T-cell (primary cell): Measurements from ENCODE around the gene OR5H6. TPM values are rescaled to one million over a fixed set of nuclear protein-coding genes. Genes with fewer than 3 reads are reported as not detected.

Experiments
- ATAC-seq, 4 experiments: fragments of 200-7000 bp in 3 of 4; fragments of 150-1000 bp in 1 of 4; cut with Tn5 transposase; replicated peaks in 1 of 4; 1 replicate in 3 of 4; 2 replicates in 1 of 4; pipeline ENCODE4 v1.10.0; 2021; ENCODE audit warnings: moderate library complexity in 3 of 4, mild to moderate bottlenecking in 2 of 4, moderate number of reproducible peaks in 1 of 4
- CTCF ChIA-PET, 2 donors: fragments of 300-600 bp; sonication (Branson Sonifier 250); formaldehyde crosslinking; loops; one replicate each; lab custom pipeline; 2022; ENCODE audit warnings: antibody characterized with exemption in 2 of 2; lab: Charles Lee
- POLR2A ChIA-PET, 2 donors: fragments of 300-600 bp; sonication (Branson Sonifier 250); formaldehyde crosslinking; loops; one replicate each; lab custom pipeline; 2022; ENCODE audit warnings: antibody characterized with exemption in 2 of 2; lab: Charles Lee
- DNase-seq, 35 experiments: peaks; one replicate each; pipeline versions ENCODE4 v3.0.0 to v3.0.0-alpha.2; 2013 to 2023
- H3K27ac ChIP-seq: one replicate; pipeline ENCODE4 v1.5.1; 2013; ENCODE audit warnings: low read length
- H3K27me3 ChIP-seq, 2 experiments: replicated peaks in 1 of 2; 1 replicate in 1 of 2; 2 replicates in 1 of 2; pipeline versions ENCODE4 v1.6.1 to v1.7.0; 2013; ENCODE audit warnings: low read length in 1 of 2, mixed read lengths in 1 of 2; ENCODE audit not compliant: control insufficient read depth in 2 of 2, insufficient read depth in 2 of 2; ENCODE audit errors: extremely low read depth in 1 of 2
- H3K36me3 ChIP-seq, 2 donors: 1 replicate in 1 of 2; 2 replicates in 1 of 2; pipeline versions ENCODE4 v1.6.1 to v1.7.0; 2013; ENCODE audit warnings: low read length in 1 of 2; ENCODE audit not compliant: control insufficient read depth in 2 of 2, insufficient read depth in 1 of 2; ENCODE audit errors: extremely low read depth in 1 of 2
- H3K4me1 ChIP-seq, 2 experiments: 1 replicate in 1 of 2; 2 replicates in 1 of 2; pipeline versions ENCODE4 v1.6.1 to v1.7.0; 2013; ENCODE audit warnings: low read length in 2 of 2, mixed read lengths in 1 of 2; ENCODE audit not compliant: insufficient read depth in 2 of 2, control insufficient read depth in 1 of 2; ENCODE audit errors: extremely low read depth in 1 of 2
- H3K4me3 ChIP-seq, 2 donors: 1 replicate in 1 of 2; 2 replicates in 1 of 2; pipeline versions ENCODE4 v1.5.1 to v1.7.0; 2013; ENCODE audit warnings: mild to moderate bottlenecking in 2 of 2, low read length in 1 of 2, moderate library complexity in 1 of 2; ENCODE audit not compliant: control insufficient read depth in 1 of 2; ENCODE audit errors: extremely low read depth in 1 of 2
- H3K9me3 ChIP-seq: 2 replicates; pipeline ENCODE4 v1.7.0; 2013
- H3K27ac Mint-ChIP-seq, 2 donors: one replicate each; pipeline ENCODE4 v1.8.0; 2020 to 2021; ENCODE audit warnings: mild to moderate bottlenecking in 2 of 2, mixed read lengths in 2 of 2
- H3K27me3 Mint-ChIP-seq, 2 donors: one replicate each; pipeline ENCODE4 v1.8.0; 2021 to 2022; ENCODE audit warnings: mixed read lengths in 2 of 2
- H3K36me3 Mint-ChIP-seq: one replicate; pipeline ENCODE4 v1.8.0; 2021; ENCODE audit warnings: mixed read lengths
- H3K4me1 Mint-ChIP-seq, 3 donors: one replicate each; pipeline ENCODE4 v1.8.0; 2020 to 2022; ENCODE audit warnings: mixed read lengths in 3 of 3, mild to moderate bottlenecking in 1 of 3
- H3K4me3 Mint-ChIP-seq, 3 donors: one replicate each; pipeline ENCODE4 v1.8.0; 2020 to 2022; ENCODE audit warnings: mild to moderate bottlenecking in 3 of 3, mixed read lengths in 3 of 3, moderate library complexity in 3 of 3
- H3K9me3 Mint-ChIP-seq, 3 donors: one replicate each; pipeline ENCODE4 v1.8.0; 2020 to 2022; ENCODE audit warnings: mixed read lengths in 3 of 3
- WGBS: methylation state at CpG from one replicate; pipeline ENCODE4 v1.1.5; 2013; ENCODE audit warnings: missing lambda C conversion rate; ENCODE audit not compliant: insufficient coverage; 5-methylcytosine and 5-hydroxymethylcytosine counted together
- total RNA-seq, 35 experiments: library from RNA in 6 of 35; stranded (reverse) in 6 of 35; fragments of 120-200 nt in 1 of 35; gene quantifications; one replicate each; pipeline versions ENCODE4 v1.2.1 to v1.2.4 and lab custom pipeline; 2013 to 2026

Gene OR5H6
- total RNA-seq, 5 donors from 2014 or later (not counting 1 experiment from before 2014, with no cell fraction given) = not detected

DNA sequence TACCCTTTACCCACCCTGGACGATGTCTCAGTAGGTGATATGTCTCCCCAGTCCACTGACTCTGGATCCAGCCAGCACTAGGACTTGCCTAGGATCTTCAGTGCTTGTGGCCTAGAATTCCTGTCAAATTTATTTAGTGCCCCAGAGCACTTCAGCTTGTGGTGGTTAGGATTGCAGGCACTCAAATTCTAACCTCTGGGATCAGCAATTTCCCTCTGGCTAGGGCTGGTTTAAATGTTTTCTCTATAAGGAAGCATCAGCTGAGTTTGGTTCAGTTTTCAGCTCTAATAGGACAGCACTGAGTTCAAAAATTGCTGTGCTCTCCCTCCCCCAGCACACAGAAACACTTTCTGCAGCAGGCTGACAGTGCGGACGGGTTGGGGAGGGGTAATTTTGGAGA, 8.1 kb downstream of the OR5H6 start:
- Mint-ChIP-seq H3K27me3 (peaks cover 3 to 8% of the 10 kb centered on the region in 2 donors), H3K36me3 (no peaks in the 10 kb centered on the region), H3K27ac (no peak overlapping the region), H3K4me1 (no peaks in the 10 kb centered on the region), H3K9me3 (peaks cover 11 to 24% (median 17%) of the 10 kb centered on the region in 3 donors), H3K4me3 (no peak overlapping the region)
- DNase-seq (no peak), ATAC-seq (no peak)
- H3K27ac ChIP-seq = no peak overlapping the region
- H3K4me3 ChIP-seq = no peak overlapping the region
- POLR2A ChIA-PET = no interaction called here
- H3K27me3 ChIP-seq = peaks cover 0 to 7% of the 10 kb centered on the region in 2 experiments
- WGBS = no CpG with 5 or more reads among the region's 3 CpGs
- H3K9me3 ChIP-seq = no peaks in the 10 kb centered on the region
- H3K36me3 ChIP-seq = no peaks in the 10 kb centered on the region
- CTCF ChIA-PET = no interaction called here
- no peaks in the 10 kb centered on the region for H3K4me1 ChIP-seq

- ATAC-seq (no peak), DNase-seq (no peak)
- ChIA-PET CTCF (no interaction called here), POLR2A (no interaction called here)
- H3K9me3 Mint-ChIP-seq = peaks cover 5 to 11% (median 11%) of the 10 kb centered on the region in 3 donors
- H3K4me1 Mint-ChIP-seq = peaks cover 2 to 5% (median 3%) of the 10 kb centered on the region in 3 donors
- H3K36me3 ChIP-seq = no peaks in the 10 kb centered on the region
- H3K4me1 ChIP-seq = no peaks in the 10 kb centered on the region
- H3K27ac Mint-ChIP-seq = no peak overlapping the region
- H3K27me3 ChIP-seq = peaks cover 0 to 7% of the 10 kb centered on the region in 2 experiments
- H3K4me3 Mint-ChIP-seq = no peak overlapping the region
- no peaks in the 10 kb centered on the region for H3K9me3 ChIP-seq
- WGBS = 81% methylated on average over 3 of the region's 3 CpGs
- H3K36me3 Mint-ChIP-seq = no peaks in the 10 kb centered on the region
- H3K27ac ChIP-seq = no peak overlapping the region
- no peak overlapping the region for H3K4me3 ChIP-seq
- peaks cover 3 to 8% of the 10 kb centered on the region in 2 donors for H3K27me3 Mint-ChIP-seq
These were observed 10.9 kb downstream of the OR5H6 start for GRCh38 chr3:98274914-98275313.

DNA sequence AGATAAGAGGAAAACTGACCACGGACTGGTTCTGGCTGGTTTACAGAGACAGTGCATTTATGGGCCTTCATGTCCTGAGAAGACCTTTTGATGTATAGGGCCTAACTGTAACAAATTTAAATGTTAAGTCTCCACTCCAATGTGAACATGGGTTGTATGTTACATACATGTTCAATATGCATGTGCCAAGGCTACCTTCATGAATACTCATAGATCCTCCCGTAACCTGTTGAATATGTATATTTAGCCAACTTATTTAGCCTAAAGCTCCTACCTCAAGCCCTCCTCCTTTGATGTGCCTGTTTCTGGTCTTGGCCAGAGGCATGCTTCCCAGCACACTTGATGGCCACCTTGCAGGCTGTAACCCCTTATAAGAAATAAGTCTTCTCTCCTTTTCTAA, 18.2 kb downstream of the OR5H6 start, which contains the start of gene OR5H2:
Gene OR5H2 (plus strand): TSS at position 301 of the 400 bp plus-strand sequence. CDS start 398 bp downstream, outside the sequence.
- H3K36me3 Mint-ChIP-seq = no peaks in the 10 kb centered on the region
- 80% methylated on average over 1 of the region's 2 CpGs for WGBS
- peaks cover 0 to 3% of the 10 kb centered on the region in 2 donors for H3K27me3 Mint-ChIP-seq

GRCh38 chr3:98290916-98291315, 26.9 kb downstream of the OR5H6 start:
- Histone ChIP-seq H3K36me3 (no peaks in the 10 kb centered on the region), H3K27me3 (peaks cover 0 to 15% of the 10 kb centered on the region in 2 experiments), H3K27ac (no peak overlapping the region), H3K9me3 (no peaks in the 10 kb centered on the region), H3K4me3 (no peak overlapping the region), H3K4me1 (no peaks in the 10 kb centered on the region)
- no peak overlapping the region for H3K4me3 Mint-ChIP-seq
- no CpG with 5 or more reads among the region's 1 CpG for WGBS
- CTCF ChIA-PET = no interaction called here
- peaks cover 11 to 20% of the 10 kb centered on the region in 2 donors for H3K27me3 Mint-ChIP-seq
- ATAC-seq = no peak
- POLR2A ChIA-PET = no interaction called here
- no peak overlapping the region for H3K27ac Mint-ChIP-seq
- H3K9me3 Mint-ChIP-seq = peaks cover 0 to 7% (median 3%) of the 10 kb centered on the region in 3 donors
- no peaks in the 10 kb centered on the region for H3K4me1 Mint-ChIP-seq
- H3K36me3 Mint-ChIP-seq = no peaks in the 10 kb centered on the region
- no peak for DNase-seq

More for the DNA sequence above, 18.2 kb downstream of the OR5H6 start, which contains the start of gene OR5H2:
- Histone ChIP-seq H3K27ac (no peak within 1 kb of the TSS), H3K4me1 (no peaks in the 10 kb centered on the region), H3K9me3 (no peaks in the 10 kb centered on the region), H3K36me3 (no peaks in the 10 kb centered on the region), H3K4me3 (no peak within 1 kb of the TSS), H3K27me3 (no peaks in the 10 kb centered on the region)
- no peak for ATAC-seq
- no peak within 1 kb of the TSS for H3K27ac Mint-ChIP-seq
- ChIA-PET POLR2A (no interaction called here), CTCF (no interaction called here)
- no peak within 1 kb of the TSS for H3K4me3 Mint-ChIP-seq
- H3K4me1 Mint-ChIP-seq = peaks cover 2 to 5% (median 3%) of the 10 kb centered on the region in 3 donors
- no peak for DNase-seq
- H3K9me3 Mint-ChIP-seq = no peaks in the 10 kb centered on the region

DNA sequence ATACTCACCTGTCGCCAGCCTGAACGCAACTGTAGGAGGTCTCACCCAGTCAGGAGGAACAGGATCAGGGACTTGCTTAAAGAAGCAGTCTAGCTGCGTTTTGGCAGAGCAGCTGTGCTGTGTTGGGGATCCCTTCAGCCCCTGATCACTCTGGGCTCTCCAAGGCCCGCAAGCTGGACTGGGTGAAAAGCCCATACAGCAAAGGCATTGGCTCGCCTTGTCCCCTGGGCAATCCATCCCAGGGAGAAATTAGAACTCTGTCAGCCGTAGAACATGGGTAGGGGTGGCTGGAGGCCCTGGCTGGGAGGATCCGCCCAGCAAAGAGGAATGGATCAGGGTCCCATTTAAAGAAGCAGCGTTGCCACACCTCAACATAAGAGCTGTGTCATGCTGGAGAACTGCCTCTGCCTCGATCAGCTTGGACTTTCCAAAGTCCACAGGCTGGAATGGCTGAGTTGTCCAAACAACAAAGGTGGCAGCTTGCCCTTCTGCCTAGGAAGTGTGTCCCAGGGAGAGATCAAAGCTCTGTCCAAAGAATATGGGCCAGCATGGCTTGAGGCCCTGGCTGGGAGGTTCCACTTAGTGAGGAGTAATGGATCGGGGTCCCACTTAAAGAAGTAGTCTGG, 27.4 kb downstream of the OR5H6 start:
- 79% methylated on average over 7 of the region's 10 CpGs for WGBS
- Histone ChIP-seq H3K36me3 (no peaks in the 10 kb centered on the region), H3K4me3 (no peak overlapping the region), H3K27ac (no peak overlapping the region), H3K9me3 (no peaks in the 10 kb centered on the region), H3K4me1 (no peaks in the 10 kb centered on the region), H3K27me3 (peaks cover 0 to 15% of the 10 kb centered on the region in 2 experiments)
- Mint-ChIP-seq H3K27ac (no peak overlapping the region), H3K27me3 (peaks cover 13 to 20% of the 10 kb centered on the region in 2 donors), H3K4me1 (no peaks in the 10 kb centered on the region), H3K9me3 (peaks cover 0 to 7% (median 3%) of the 10 kb centered on the region in 3 donors), H3K4me3 (no peak overlapping the region), H3K36me3 (no peaks in the 10 kb centered on the region)
- DNase-seq (no peak), ATAC-seq (no peak)
- POLR2A ChIA-PET = no interaction called here
- CTCF ChIA-PET = no interaction called here

Other genes with a start within 250 kb of the OR5H6 start
- not detected for gene GABRR3, start 228.9 kb upstream of the OR5H6 start, total RNA-seq
- gene OR5AC2, start 177.1 kb upstream of the OR5H6 start, total RNA-seq = not detected
- gene OR5H1, start 133.5 kb upstream of the OR5H6 start, total RNA-seq = not detected
- not detected for gene OR5H14, start 116.8 kb upstream of the OR5H6 start, total RNA-seq
- not detected for gene OR5H15, start 97.5 kb upstream of the OR5H6 start, total RNA-seq
- not detected for gene OR5H2, start 18.3 kb downstream of the OR5H6 start, total RNA-seq
- gene OR5K4, start 89.6 kb downstream of the OR5H6 start, total RNA-seq = not detected
- gene OR5K3, start 126.4 kb downstream of the OR5H6 start, total RNA-seq = not detected
- gene OR5K1, start 199.0 kb downstream of the OR5H6 start, total RNA-seq = not detected
- gene OR5K2, start 233.4 kb downstream of the OR5H6 start, total RNA-seq = not detected